ENCODE measurements around the gene ANO3. TPM values are rescaled to one million over a fixed set of nuclear protein-coding genes. Genes with fewer than 3 reads are reported as not detected.

Gene ANO3
- total and polyA plus RNA-seq, 8 donors = 0.18 to 0.58 TPM; not detected in 6

DNA sequence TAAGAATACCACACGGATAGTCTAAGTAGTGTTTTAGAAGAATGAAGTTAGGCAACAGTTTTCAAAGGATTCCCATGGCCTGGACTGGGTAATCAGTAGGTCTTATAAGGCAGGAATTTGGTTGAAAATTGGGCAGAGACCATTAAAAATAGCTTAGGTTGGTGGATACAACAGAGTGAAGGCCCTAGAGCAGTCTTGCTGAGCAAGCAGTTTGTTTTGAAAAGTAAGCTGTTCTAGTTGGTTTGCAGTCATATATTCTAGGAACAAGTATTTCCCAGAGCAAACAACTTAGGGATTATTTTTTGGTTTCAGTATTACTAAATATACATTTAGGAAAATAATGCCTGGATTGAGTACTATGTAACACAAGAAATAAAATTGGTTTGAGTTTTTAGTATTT is 175.3 kb downstream of the ANO3 start:
- intact Hi-C loops (cut with DNase I; ENCODE audit: low total_unique reads) = no loop called here
- Histone ChIP-seq H3K36me3 (no peaks in the 10 kb centered on the region), H3K27me3 (no peaks in the 10 kb centered on the region), H3K9me3 (no peaks in the 10 kb centered on the region), H3K27ac (no peak overlapping the region), H3K4me1 (no peaks in the 10 kb centered on the region), H3K4me3 (no peak overlapping the region)
- TF ChIP-seq EP300 (IDR thresholded peaks at IDR 0.05) = no peak
- no peak for TF ChIP-seq POLR2A (IDR thresholded peaks at IDR 0.05)
- TF ChIP-seq POLR2AphosphoS5 (IDR thresholded peaks at IDR 0.05) = no peak
- TF ChIP-seq, protein P1, sequence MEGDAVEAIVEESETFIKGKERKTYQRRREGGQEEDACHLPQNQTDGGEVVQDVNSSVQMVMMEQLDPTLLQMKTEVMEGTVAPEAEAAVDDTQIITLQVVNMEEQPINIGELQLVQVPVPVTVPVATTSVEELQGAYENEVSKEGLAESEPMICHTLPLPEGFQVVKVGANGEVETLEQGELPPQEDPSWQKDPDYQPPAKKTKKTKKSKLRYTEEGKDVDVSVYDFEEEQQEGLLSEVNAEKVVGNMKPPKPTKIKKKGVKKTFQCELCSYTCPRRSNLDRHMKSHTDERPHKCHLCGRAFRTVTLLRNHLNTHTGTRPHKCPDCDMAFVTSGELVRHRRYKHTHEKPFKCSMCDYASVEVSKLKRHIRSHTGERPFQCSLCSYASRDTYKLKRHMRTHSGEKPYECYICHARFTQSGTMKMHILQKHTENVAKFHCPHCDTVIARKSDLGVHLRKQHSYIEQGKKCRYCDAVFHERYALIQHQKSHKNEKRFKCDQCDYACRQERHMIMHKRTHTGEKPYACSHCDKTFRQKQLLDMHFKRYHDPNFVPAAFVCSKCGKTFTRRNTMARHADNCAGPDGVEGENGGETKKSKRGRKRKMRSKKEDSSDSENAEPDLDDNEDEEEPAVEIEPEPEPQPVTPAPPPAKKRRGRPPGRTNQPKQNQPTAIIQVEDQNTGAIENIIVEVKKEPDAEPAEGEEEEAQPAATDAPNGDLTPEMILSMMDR (IDR thresholded peaks at IDR 0.05) = no peak
- WGBS, 5 donors = 0 to 48% (median 0%) methylated on average over 1 of the region's 1 CpG
- DNase-seq = no peak

DNA sequence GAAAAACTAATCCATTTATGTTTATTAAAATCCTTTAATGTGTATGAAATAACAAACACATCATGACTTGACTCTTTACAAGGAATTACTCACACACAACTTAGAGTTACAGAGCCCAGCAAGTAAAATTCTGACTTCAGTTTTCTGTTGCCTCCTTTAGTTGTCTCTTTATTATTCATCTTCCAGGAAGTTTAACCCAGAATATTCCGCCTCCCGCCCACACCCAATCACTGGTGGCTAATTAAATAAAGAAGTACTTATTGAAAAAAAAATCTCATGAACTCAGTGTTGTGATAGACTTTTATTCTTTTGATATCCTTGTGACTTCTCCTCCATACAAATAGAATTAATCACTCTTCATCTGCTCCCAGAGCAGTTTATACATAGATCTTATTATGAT is 178.2 kb downstream of the ANO3 start:
- DNase-seq = no peak
- Histone ChIP-seq H3K27me3 (no peaks in the 10 kb centered on the region), H3K9me3 (no peaks in the 10 kb centered on the region), H3K4me1 (no peaks in the 10 kb centered on the region), H3K36me3 (no peaks in the 10 kb centered on the region), H3K27ac (no peak overlapping the region), H3K4me3 (no peak overlapping the region)
- intact Hi-C loops (cut with DNase I; ENCODE audit: low total_unique reads) = no loop called here
- no peak for TF ChIP-seq POLR2AphosphoS5 (IDR thresholded peaks at IDR 0.05)
- TF ChIP-seq, protein P1 (IDR thresholded peaks at IDR 0.05) = no peak
- no peak for TF ChIP-seq EP300 (IDR thresholded peaks at IDR 0.05)
- no peak for TF ChIP-seq POLR2A (IDR thresholded peaks at IDR 0.05)
- WGBS, 5 donors = 74 to 94% (median 87%) methylated on average over 2 of the region's 2 CpGs

DNA sequence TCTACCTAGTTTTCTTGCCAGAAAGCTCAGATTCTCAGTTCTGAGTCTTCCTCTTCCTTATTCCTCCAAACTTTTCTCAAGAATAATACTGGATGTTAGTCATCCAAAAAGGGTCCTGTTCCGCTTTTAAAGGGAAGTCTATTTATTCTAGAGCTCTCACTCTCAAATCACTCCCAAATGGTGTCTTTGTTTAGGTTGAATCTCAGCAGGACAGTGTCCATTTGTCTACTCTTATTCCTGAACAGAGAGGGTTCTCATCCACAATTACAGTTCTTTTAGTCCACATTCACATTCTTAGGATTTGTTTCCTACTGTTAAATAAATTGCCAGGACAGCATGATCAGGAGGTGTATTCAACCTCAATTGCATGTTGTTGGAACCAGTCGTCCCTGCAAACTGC is 178.8 kb downstream of the ANO3 start:
- Histone ChIP-seq H3K27me3 (no peaks in the 10 kb centered on the region), H3K27ac (no peak overlapping the region), H3K4me1 (no peaks in the 10 kb centered on the region), H3K36me3 (no peaks in the 10 kb centered on the region), H3K9me3 (no peaks in the 10 kb centered on the region), H3K4me3 (no peak overlapping the region)
- TF ChIP-seq EP300 (IDR thresholded peaks at IDR 0.05) (no peak), POLR2A (IDR thresholded peaks at IDR 0.05) (no peak), POLR2AphosphoS5 (IDR thresholded peaks at IDR 0.05) (no peak)
- TF ChIP-seq, protein P1 (IDR thresholded peaks at IDR 0.05) = no peak
- WGBS, 5 donors = 63 to 78% (median 78%) methylated on average over 2 of the region's 2 CpGs
- no peak for DNase-seq
- intact Hi-C loops (cut with DNase I; ENCODE audit: low total_unique reads) = no loop called here

DNA sequence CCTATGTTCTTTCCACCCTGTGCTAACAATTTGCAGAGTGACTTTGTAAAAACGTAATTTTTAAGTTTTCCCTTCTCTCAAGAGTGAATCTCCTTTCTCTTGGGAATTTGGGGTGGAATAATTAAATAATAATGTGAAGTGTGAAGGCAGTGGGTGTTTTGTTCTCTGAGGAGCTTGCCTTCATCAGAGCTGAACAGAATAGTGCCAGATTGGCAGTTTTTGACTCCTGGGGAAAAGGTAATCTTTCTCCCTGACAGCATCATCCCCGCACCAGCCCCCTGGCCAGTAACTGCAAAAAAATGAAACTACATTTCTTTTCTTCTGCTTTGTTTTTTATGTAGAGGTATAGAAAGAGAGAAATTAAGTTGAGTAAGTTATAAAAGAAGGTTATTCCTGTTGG is 180.3 kb downstream of the ANO3 start:
- WGBS, 5 donors = 51 to 67% (median 58%) methylated on average over 2 of the region's 2 CpGs
- no peak overlapping the region for H3K4me3 ChIP-seq

More for the DNA sequence above, 180.3 kb downstream of the ANO3 start:
- no peak overlapping the region for H3K27ac ChIP-seq
- H3K4me1 ChIP-seq = no peaks in the 10 kb centered on the region
- intact Hi-C loops (cut with DNase I; ENCODE audit: low total_unique reads) = no loop called here
- H3K9me3 ChIP-seq = no peaks in the 10 kb centered on the region
- H3K36me3 ChIP-seq = no peaks in the 10 kb centered on the region
- no peak for DNase-seq
- H3K27me3 ChIP-seq = no peaks in the 10 kb centered on the region
- TF ChIP-seq POLR2AphosphoS5 (IDR thresholded peaks at IDR 0.05) (no peak), POLR2A (IDR thresholded peaks at IDR 0.05) (no peak), EP300 (IDR thresholded peaks at IDR 0.05) (no peak)
- TF ChIP-seq, protein P1 (IDR thresholded peaks at IDR 0.05) = no peak

All from stomach (tissue), 9 donors.